Measurements from ENCODE around the gene SLC29A2.

- TF ChIP-seq CTCF (IDR thresholded peaks at IDR 0.05) (no peak), POLR2A (IDR thresholded peaks at IDR 0.05) (no peak)
Observed at GRCh38 chr11:66363187-66363601, 8.4 kb downstream of the SLC29A2 start.
